OCI-LY3 (cell line): Measurements from ENCODE around the gene PSMG1.

Experiments used
- EZH2phosphoT487 ChIP-seq: fragments of 200-600 bp; shearing (Covaris generic); IDR thresholded peaks from 2 replicates; pipeline ENCODE4 v1.6.1; 2018; ENCODE audit warnings: antibody characterized with exemption, mixed run types, low read depth
- TF ChIP-seq, protein P1 (sequence below): fragments of 200-600, 300-600 bp; sonication (generic); IDR thresholded peaks from 2 replicates; pipeline ENCODE4 v1.5.1; 2014; ENCODE audit warnings: antibody characterized with exemption, low read length, low read depth

DNA sequence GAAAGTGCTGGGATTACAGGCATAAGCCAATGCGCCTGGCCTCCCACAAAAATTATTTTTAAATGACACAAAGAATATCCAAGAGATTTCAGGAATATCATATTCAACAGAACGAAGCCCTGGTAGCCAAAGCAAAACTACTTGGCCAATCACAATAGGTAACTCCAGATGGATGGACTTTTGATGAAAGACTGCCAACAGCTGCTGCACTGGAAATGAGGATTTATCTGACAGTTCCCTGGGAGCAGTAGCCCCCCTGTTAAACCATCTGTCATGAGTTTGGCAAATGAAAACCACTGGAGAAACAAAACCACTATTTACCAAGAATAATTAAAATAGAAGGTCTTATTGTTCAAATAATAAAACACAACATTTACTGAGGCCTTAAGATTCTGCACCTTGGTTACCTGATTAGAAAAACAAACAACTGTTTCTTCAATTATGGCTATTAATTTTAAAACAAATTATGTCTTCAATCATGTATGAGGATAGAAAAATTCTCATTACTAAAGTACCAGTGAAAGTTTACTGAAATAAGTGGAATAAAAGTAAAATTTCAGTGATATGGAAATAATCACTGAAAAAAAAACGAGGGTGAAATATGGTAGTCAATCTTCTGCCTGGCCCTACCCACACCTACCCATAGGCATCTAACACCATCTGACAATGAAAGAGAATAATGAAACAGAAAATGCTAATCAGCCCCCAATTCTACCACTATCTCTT lies 34.3 kb upstream of the PSMG1 start:
- TF ChIP-seq, protein P1, sequence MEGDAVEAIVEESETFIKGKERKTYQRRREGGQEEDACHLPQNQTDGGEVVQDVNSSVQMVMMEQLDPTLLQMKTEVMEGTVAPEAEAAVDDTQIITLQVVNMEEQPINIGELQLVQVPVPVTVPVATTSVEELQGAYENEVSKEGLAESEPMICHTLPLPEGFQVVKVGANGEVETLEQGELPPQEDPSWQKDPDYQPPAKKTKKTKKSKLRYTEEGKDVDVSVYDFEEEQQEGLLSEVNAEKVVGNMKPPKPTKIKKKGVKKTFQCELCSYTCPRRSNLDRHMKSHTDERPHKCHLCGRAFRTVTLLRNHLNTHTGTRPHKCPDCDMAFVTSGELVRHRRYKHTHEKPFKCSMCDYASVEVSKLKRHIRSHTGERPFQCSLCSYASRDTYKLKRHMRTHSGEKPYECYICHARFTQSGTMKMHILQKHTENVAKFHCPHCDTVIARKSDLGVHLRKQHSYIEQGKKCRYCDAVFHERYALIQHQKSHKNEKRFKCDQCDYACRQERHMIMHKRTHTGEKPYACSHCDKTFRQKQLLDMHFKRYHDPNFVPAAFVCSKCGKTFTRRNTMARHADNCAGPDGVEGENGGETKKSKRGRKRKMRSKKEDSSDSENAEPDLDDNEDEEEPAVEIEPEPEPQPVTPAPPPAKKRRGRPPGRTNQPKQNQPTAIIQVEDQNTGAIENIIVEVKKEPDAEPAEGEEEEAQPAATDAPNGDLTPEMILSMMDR = no peak
- TF ChIP-seq EZH2phosphoT487 = no peak
